Hepatocyte (in vitro differentiated cells): ENCODE results near the gene NAP1L5.

Source experiments
- CTCF ChIP-seq: fragments of 200-600 bp; sonication (generic); IDR thresholded peaks from 2 replicates; pipeline ENCODE4 v1.5.1; 2016; ENCODE audit warnings: antibody characterized with exemption, mild to moderate bottlenecking; ENCODE audit not compliant: poor library complexity
- EZH2 ChIP-seq: fragments of 200-600 bp; sonication (generic); IDR thresholded peaks from 2 replicates; pipeline ENCODE4 v1.6.1; 2016; ENCODE audit warnings: antibody characterized with exemption, mild to moderate bottlenecking, borderline replicate concordance
- EZH2phosphoT487 ChIP-seq: fragments of 200-600 bp; sonication (generic); IDR thresholded peaks from one replicate; pipeline ENCODE4 v1.6.1; 2018; ENCODE audit warnings: antibody characterized with exemption, mild to moderate bottlenecking, low read depth, moderate library complexity; ENCODE audit not compliant: unreplicated experiment, severe bottlenecking

- TF ChIP-seq CTCF, result no peak
- TF ChIP-seq EZH2, result no peak
- no peak for TF ChIP-seq EZH2phosphoT487
Measured at GRCh38 chr4:88674979-88675378, 22.6 kb downstream of the NAP1L5 start.
